LNCaP clone FGC (cell line): ENCODE measurements around the gene SHISA7.

Experiments used
- DNase-seq: peaks from one replicate; pipeline ENCODE4 v3.0.0-alpha.2; 2011; ENCODE audit warnings: low read depth
- H3K4me3 ChIP-seq: 2 replicates; pipeline ENCODE4 v1.5.1; 2011; ENCODE audit warnings: mild to moderate bottlenecking, low read depth, low read length, control low read depth
- CTCF ChIP-seq: IDR thresholded peaks from 2 replicates; pipeline ENCODE4 v1.5.1; 2012; ENCODE audit warnings: mild to moderate bottlenecking; ENCODE audit not compliant: control insufficient read depth, insufficient read depth; ENCODE audit errors: extremely low read depth

SHISA7 gene

GRCh38 chr19:55400281-55401087 lies 42.6 kb downstream of the SHISA7 start:
- TF ChIP-seq CTCF: no peak
- no peak overlapping the region for H3K4me3 ChIP-seq
- DNase-seq: no peak

DNA sequence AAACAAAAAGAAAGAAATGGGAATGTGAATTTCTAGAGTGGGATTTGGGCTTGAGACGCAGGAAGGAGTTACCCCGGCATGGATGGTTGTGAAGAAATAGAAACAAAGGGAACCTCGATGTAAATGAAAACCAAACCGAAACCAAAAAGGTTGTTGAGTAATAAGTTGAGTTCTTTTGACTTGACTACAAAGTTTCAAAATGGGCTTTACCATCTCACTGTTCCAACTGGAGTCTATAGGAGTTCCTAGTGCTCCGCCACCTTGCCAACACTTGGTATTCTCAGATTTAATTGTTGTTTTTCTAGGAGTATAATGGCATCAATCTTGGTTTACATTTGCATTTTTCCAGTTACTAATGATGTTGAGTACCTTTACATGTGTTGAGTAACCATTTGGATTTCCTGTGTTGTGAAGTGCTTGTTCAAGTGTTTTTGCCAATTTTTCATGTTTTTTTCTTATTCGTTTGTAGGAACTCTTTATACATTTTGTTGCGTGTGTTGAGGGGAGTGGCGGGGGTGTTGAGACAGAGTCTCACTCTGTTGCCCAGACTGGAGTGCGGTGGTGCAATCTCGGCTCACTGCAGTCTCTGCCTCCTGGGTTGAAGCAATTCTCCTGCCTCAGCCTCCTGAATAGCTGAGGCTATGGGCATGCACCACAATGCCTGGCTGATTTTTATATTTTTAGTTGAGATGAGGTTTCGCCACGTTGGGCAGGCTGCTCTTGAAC lies 44.7 kb downstream of the SHISA7 start:
- no peak for TF ChIP-seq CTCF
- DNase-seq: no peak
- no peak overlapping the region for H3K4me3 ChIP-seq

DNA sequence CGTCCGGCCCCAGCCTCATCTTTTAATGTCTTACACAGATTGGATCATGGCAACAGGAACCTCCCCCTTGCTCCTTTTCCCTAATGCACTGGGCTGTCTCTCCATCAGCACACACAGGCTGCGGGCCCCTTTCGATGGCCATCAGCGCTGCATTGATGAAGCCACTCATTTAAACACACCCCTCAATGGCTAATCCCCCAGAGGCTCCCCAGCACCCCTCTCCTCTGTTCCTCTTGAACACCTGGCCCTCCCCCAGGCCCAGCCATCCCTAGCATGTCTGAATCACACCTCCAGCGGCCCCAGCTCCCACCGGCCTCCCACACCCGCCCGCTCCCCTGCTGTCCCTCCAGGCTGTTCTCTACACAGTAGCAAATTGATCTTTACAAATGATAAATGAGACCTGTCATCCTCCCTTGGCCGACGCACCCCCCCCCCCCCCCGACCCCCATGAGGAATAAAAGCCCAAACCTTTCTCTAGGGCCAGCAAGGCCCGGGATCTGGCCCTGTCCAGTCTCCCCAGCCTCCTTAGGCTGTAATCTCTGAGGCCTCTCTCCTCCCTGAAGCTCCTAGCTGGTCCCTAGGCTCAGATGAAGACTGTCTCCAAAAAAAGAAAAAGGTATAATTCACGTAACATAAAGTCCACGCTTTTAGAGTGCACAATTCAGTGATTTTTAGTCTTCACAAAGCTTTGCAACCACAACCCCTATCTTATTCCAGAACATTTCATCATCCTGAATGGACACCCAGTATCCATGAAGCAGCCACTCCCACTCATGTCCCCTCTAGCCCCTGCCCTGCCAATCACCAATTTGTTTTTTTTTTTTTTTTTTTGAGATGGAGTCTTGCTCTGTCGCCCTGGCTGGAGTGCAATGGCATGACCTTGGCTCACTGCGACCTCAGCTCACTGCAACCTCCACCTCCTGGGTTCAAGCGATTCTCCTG lies 50.0 kb downstream of the SHISA7 start:
- TF ChIP-seq CTCF: no peak
- no peak for DNase-seq
- H3K4me3 ChIP-seq: no peak overlapping the region

DNA sequence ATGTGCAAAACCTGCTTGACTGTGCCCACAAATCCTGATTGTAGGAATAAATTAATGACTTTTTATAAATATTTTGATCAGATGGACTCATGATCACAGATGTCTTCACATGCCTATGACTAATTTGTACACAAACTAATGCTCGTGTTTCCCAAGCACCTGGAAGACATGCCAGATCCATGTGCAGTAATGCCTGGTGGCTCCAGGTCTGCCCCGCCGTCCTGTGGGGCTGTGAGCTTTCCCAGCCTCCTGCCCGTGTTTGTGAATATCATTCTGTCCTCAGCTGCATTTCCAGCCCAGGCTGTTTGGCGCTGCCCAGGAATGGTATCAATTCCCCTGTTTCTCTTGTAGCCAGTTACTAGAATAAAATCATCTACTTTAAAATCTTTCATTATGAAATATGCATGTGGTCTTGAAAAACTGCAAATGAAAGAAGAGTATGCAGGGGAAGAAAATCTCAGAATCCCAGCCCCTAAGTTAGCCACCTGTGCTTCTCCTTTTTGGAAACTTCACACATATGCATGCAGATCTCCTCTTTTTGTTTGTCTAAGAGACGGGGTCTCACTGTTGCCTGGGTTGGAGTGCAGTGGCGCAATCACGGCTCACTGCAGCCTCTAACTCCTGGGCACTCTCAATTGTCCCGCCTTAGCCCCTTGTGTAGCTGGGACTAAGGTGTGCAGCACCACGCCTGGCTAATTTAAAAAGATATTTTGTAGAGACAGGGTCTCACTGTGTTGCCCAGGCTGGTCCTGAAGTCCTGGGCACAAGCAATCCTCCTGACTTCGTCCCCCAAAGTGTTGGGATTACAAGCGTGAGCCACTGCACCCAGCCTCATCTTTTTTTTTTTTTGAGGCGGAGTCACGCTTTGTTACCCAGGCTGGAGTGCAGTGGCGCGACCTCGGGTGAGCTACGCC lies 51.1 kb downstream of the SHISA7 start:
- DNase-seq: no peak
- H3K4me3 ChIP-seq: no peak overlapping the region
- TF ChIP-seq CTCF: no peak

GRCh38 chr19:55391191-55391670 lies 51.9 kb downstream of the SHISA7 start:
- TF ChIP-seq CTCF: no peak
- DNase-seq: no peak
- no peak overlapping the region for H3K4me3 ChIP-seq

GRCh38 chr19:55390461-55390880 lies 52.6 kb downstream of the SHISA7 start:
- H3K4me3 ChIP-seq: no peak overlapping the region
- no peak for DNase-seq
- TF ChIP-seq CTCF: no peak
